HCT116 (cell line): ENCODE results near the gene DAAM1. TPM values are rescaled to one million over a fixed set of nuclear protein-coding genes. Genes with fewer than 3 reads are reported as not detected.

Source experiments
- ATAC-seq: fragments of 200-7000 bp; cut with Tn5 transposase; 2 replicates; pipeline ENCODE4 v1.9.1; 2020; ENCODE audit warnings: mild to moderate bottlenecking, moderate library complexity
- BruUV-seq: library from RNA; stranded (reverse); fragments of 400-500 nt; replicated peaks from 2 replicates; lab custom pipeline; 2021; lab: Mats Ljungman, UMichigan
- CTCF ChIA-PET: fragments of 300-600 bp; sonication (Branson Sonifier 250); formaldehyde crosslinking; loops from one replicate; lab custom pipeline; 2021; ENCODE audit warnings: antibody characterized with exemption; lab: Charles Lee
- POLR2A ChIA-PET: fragments of 300-600, 350-600 bp; sonication (Branson Sonifier 250); formaldehyde crosslinking; loops from one replicate; lab custom pipeline; 2021; ENCODE audit warnings: antibody characterized with exemption; lab: Charles Lee
- RAD21 ChIA-PET, 2 experiments: fragments of 300-600 bp; sonication (Branson Sonifier 250); formaldehyde crosslinking; loops; one replicate each; lab custom pipeline; 2023; ENCODE audit warnings: low total read pairs in 2 of 2; ENCODE audit not compliant: uncharacterized antibody in 2 of 2, unreplicated experiment in 2 of 2, low non-redundant PET in 1 of 2; lab: Charles Lee
- DNase-seq: peaks from one replicate; pipeline ENCODE4 v3.0.0-alpha.2; 2010; ENCODE audit warnings: low read depth, low spot score
- H2AFZ ChIP-seq: fragments of 200-600 bp; shearing (Covaris generic), sonication (generic); 2 replicates; pipeline ENCODE4 v1.6.1; 2017; ENCODE audit warnings: low read depth, mixed run types, mixed read lengths, antibody characterized with exemption, low read length; ENCODE audit not compliant: poor library complexity, severe bottlenecking
- H3K27ac ChIP-seq: 2 replicates; pipeline ENCODE4 v1.5.1; 2012; ENCODE audit warnings: low read depth, low read length
- H3K27me3 ChIP-seq: fragments of 200-600 bp; sonication (generic); 2 replicates; pipeline ENCODE4 v1.6.1; 2016; ENCODE audit warnings: mixed run types, low read length, mixed read lengths; ENCODE audit not compliant: insufficient read depth
- H3K36me3 ChIP-seq, 2 experiments: fragments of 200-500 bp in 1 of 2; fragments of 200-600 bp in 1 of 2; sonication (Bioruptor generic) in 1 of 2; sonication (generic) in 1 of 2; 2 replicates each; pipeline versions ENCODE4 v1.5.1 to v1.6.1; 2014 to 2016; ENCODE audit warnings: low read length in 2 of 2, inconsistent platforms in 1 of 2, mixed read lengths in 1 of 2, mixed run types in 1 of 2; ENCODE audit not compliant: insufficient read depth in 2 of 2, control insufficient read depth in 1 of 2
- H3K4me1 ChIP-seq, 2 experiments: fragments of 200-600 bp in 1 of 2; sonication (generic) in 1 of 2; 2 replicates each; pipeline versions ENCODE4 v1.5.1 to v1.6.1; 2012 to 2017; ENCODE audit warnings: low read length in 2 of 2, inconsistent platforms in 1 of 2, mild to moderate bottlenecking in 1 of 2, mixed read lengths in 1 of 2, mixed run types in 1 of 2, moderate library complexity in 1 of 2; ENCODE audit not compliant: insufficient read depth in 2 of 2, control insufficient read depth in 1 of 2
- H3K4me2 ChIP-seq: fragments of 200-600 bp; sonication (generic); 2 replicates; pipeline ENCODE4 v1.6.1; 2017; ENCODE audit warnings: mixed run types, low read length, mixed read lengths
- H3K4me3 ChIP-seq, 2 experiments: fragments of 200-600 bp in 1 of 2; sonication (generic) in 1 of 2; replicated peaks in 1 of 2; 2 replicates each; pipeline ENCODE4 v1.5.1; 2011 to 2016; ENCODE audit warnings: low read length in 2 of 2, control low read depth in 1 of 2, low read depth in 1 of 2, mild to moderate bottlenecking in 1 of 2, mixed read lengths in 1 of 2, mixed run types in 1 of 2
- H3K79me2 ChIP-seq: fragments of 200-600 bp; sonication (generic); 2 replicates; pipeline ENCODE4 v1.6.1; 2017; ENCODE audit warnings: mild to moderate bottlenecking, mixed run types, low read length, moderate library complexity, mixed read lengths; ENCODE audit not compliant: insufficient read depth
- H3K9ac ChIP-seq: fragments of 200-600 bp; sonication (generic); 2 replicates; pipeline ENCODE4 v1.6.1; 2016; ENCODE audit warnings: low read length, mixed read lengths
- H3K9me2 ChIP-seq: fragments of 200-600 bp; sonication (generic), shearing (Covaris generic); 2 replicates; pipeline ENCODE4 v1.6.1; 2017; ENCODE audit warnings: mixed run types, mild to moderate bottlenecking, moderate library complexity; ENCODE audit not compliant: insufficient read depth
- H3K9me3 ChIP-seq, 2 experiments: fragments of 200-500 bp in 1 of 2; fragments of 200-600 bp in 1 of 2; sonication (Bioruptor generic) in 1 of 2; sonication (generic) in 1 of 2; 2 replicates each; pipeline ENCODE4 v1.6.1; 2014 to 2017; ENCODE audit warnings: low read length in 2 of 2, mixed read lengths in 2 of 2, inconsistent platforms in 1 of 2, low read depth in 1 of 2, mild to moderate bottlenecking in 1 of 2, mixed run types in 1 of 2, moderate library complexity in 1 of 2; ENCODE audit not compliant: control insufficient read depth in 1 of 2, insufficient read depth in 1 of 2
- H4K20me1 ChIP-seq: fragments of 200-600 bp; sonication (generic), shearing (Covaris generic); 2 replicates; pipeline ENCODE4 v1.6.1; 2017; ENCODE audit warnings: mixed run types, mild to moderate bottlenecking, moderate library complexity; ENCODE audit not compliant: insufficient read depth
- CTCF ChIP-seq, 3 experiments: fragments of 200-600 bp in 1 of 3; sonication (generic) in 1 of 3; IDR thresholded peaks in 2 of 3; conservative IDR thresholded peaks in 1 of 3; 2 replicates each; pipeline ENCODE4 v1.5.1; 2012 to 2017; ENCODE audit warnings: low read depth in 2 of 3, low read length in 2 of 3, antibody characterized with exemption in 1 of 3, borderline replicate concordance in 1 of 3, control low read depth in 1 of 3, mild to moderate bottlenecking in 1 of 3, mixed read lengths in 1 of 3, mixed run types in 1 of 3, moderate library complexity in 1 of 3; ENCODE audit not compliant: insufficient read depth in 1 of 3
- EGR1 ChIP-seq: IDR thresholded peaks from 2 replicates; pipeline ENCODE4 v1.6.1; 2012; ENCODE audit warnings: low read depth
- FOSL1 ChIP-seq: IDR thresholded peaks from 2 replicates; pipeline ENCODE4 v1.6.1; 2012; ENCODE audit warnings: low read depth
- REST ChIP-seq: IDR thresholded peaks from 2 replicates; pipeline ENCODE4 v1.6.1; 2012; ENCODE audit warnings: low read depth
- SRF ChIP-seq: IDR thresholded peaks from 2 replicates; pipeline ENCODE4 v1.6.1; 2012; ENCODE audit warnings: low read depth
- TCF7L2 ChIP-seq: IDR thresholded peaks from 2 replicates; pipeline ENCODE4 v1.7.0; 2011; ENCODE audit warnings: borderline replicate concordance, inconsistent platforms; ENCODE audit not compliant: insufficient read depth, insufficient read length; ENCODE audit errors: extremely low read depth
- YY1 ChIP-seq: IDR thresholded peaks from 2 replicates; pipeline ENCODE4 v1.6.1; 2011; ENCODE audit warnings: low read length, low read depth, moderate library complexity, mild to moderate bottlenecking; ENCODE audit not compliant: insufficient replicate concordance; ENCODE audit errors: extremely low read depth
- intact Hi-C: fragments of 100-400 bp; cut with micrococcal nuclease; formaldehyde crosslinking; loops from 2 replicates; pipeline ENCODE4 v1.10.0; 2022
- total RNA-seq: library from RNA; stranded (reverse); gene quantifications from one replicate; pipeline ENCODE4 v1.2.1, GENCODE V29; 2021; ENCODE audit not compliant: unreplicated experiment

Gene DAAM1
- total RNA-seq, 1 experiment from 2014 or later, result 10.7 TPM

GRCh38 chr14:59224341-59224740 is 35.9 kb downstream of the DAAM1 start:
- ChIA-PET CTCF (no interaction called here), POLR2A (no interaction called here), RAD21 (no interaction called here)
- Histone ChIP-seq H3K9me2 (no peaks in the 10 kb centered on the region; the same call in 1 of the 2 replicates), H3K27me3 (no peaks in the 10 kb centered on the region), H3K9me3 (no peaks in the 10 kb centered on the region), H3K4me3 (no peak overlapping the region), H3K9ac (no peak overlapping the region), H3K79me2 (no peaks in the 10 kb centered on the region), H3K4me1 (no peaks in the 10 kb centered on the region), H3K27ac (no peak overlapping the region), H4K20me1 (no peaks in the 10 kb centered on the region), H2AFZ (no peak overlapping the region), H3K4me2 (no peak overlapping the region), H3K36me3 (no peaks in the 10 kb centered on the region)
- no peak for DNase-seq
- TF ChIP-seq SRF (no peak), REST (no peak), EGR1 (no peak), CTCF (IDR thresholded peaks at IDR 0.05 in 2 of 3, conservative IDR thresholded peaks at IDR 0.05 in 1 of 3; ENCODE audit: borderline replicate concordance in 1 of 3, insufficient read depth in 1 of 3, low read depth in 2 of 3, low read length in 2 of 3) (no peak), YY1 (no peak), TCF7L2 (no peak), FOSL1 (no peak)
- no peak for ATAC-seq
- no TSS peak for BruUV-seq
- intact Hi-C loops, result no loop called here
